IPS-11a (cell line): ENCODE results near the gene CMTM7.
"Not testable (repeated sequence)": the region's sequence is repeated elsewhere in the genome, so short reads cannot be mapped to it uniquely, and the experiment has no call there.

Experiments
- H3K4me3 ChIP-seq: one replicate; pipeline ENCODE4 v1.5.1; 2013; ENCODE audit warnings: low read depth, low read length, control low read depth

Gene CMTM7

DNA sequence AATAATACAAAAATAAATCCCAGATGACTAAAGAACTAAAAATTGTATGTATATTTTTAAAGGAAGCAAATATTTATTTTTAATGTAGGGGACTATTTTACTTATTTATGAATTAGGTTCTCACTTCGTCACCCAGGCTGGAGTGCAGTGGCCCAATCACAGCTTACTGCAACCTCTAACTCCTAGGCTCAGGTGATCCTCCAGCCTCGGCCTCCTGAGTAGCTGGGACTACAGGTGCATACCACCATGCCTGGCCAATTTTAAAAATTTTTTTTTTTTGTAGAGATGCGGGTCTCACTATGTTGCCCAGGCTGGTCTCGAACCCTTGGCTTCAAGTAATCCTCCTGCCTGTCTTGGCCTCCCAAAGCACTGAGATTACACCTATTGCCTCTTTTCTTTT is 42.6 kb downstream of the CMTM7 start:
- H3K4me3 ChIP-seq, result no peak overlapping the region

GRCh38 chr3:32435911-32436815 is 44.5 kb downstream of the CMTM7 start:
- H3K4me3 ChIP-seq, result no peak overlapping the region

DNA sequence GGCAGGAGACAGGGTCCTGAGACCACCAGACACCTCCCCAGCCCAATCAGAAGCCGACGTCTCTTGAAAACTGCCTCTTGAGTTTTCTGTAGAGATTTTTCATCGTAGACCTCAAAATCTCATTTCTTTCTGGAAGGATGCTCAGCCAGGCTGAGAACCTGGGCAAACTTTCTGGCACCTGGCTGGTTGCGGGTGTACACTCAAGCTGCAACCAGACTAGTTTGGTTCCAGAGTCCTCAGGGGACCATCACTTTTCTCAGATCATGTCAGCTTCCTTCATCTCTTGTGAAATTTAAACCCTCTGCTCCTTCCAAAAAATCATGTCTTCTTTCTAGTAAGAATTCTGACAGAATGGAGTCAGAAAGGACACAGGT is 45.1 kb downstream of the CMTM7 start:
- H3K4me3 ChIP-seq, result no peak overlapping the region

DNA sequence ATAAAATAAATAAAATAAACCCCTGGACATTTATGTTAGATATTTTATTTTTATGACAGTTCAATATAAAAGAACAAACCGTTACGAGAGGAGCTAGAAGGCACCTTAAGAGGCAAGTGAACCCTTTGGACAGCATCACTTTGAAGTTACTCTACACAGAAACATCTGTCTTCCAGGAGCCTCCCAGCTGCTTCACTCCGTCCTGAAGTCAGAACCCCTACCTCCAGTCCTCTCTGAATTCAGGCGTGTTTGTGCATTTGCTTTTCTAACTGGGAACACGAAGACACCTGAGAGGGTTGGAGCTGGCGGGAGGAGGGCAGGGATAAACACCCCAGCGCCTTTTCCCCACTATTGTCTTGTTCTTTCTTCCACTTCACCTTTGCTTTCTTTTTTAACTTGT is 46.2 kb downstream of the CMTM7 start:
- H3K4me3 ChIP-seq, result no peak overlapping the region

DNA sequence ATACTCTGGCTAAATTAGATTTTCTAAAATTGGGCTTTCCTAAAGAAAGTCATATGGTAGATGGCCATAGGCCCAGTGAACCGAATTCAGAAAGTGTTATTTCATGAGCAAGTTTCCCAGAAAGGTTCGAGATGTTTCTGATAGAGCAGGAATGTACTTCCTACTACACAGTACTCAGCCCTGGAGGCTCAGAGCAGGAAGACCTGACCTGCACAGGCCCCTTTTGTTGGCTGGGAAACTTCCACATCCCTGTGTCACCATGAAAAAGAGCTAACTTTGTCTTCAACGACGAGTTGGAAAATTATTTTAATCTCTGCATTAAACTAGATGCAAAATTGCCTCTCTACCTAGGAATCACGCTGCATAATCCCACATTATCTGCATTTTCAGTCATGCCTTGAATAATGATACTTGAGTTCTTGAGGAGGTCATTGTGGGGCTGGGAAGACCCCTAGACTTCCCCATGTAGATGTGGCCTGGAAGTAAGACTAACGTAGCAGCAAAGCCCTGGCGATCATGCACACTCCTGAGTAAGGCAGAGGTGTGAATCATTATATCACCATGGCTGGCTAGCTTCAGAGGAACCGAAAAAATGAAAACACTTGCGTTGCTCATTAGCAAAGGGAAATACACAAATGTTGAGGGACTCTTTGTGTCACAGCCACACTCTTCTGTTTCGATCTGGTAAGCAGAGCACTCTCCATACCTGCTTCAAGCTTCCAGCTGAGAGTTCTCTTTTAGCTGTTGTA is 47.1 kb downstream of the CMTM7 start:
- no peak overlapping the region for H3K4me3 ChIP-seq

DNA sequence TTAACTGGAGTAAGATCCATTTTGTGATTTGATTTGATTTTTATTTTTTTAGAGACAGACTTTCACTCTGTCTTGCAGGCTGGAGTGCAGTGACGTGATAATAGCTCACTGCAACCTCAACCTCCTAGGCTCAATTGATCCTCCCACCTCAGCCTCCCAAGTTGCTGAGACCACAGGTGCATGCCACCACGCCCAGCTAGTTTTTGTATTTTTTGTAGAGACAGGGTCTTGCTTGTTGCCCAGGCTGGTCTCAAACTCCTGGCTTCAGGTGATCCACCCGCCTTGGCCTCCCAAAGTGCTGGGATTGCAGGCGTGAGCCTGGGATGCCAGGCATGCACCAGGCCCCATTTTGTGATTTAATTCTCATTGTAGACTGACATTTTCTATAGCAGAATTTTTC is 47.8 kb downstream of the CMTM7 start:
- H3K4me3 ChIP-seq, result not testable (repeated sequence)

- no peak overlapping the region for H3K4me3 ChIP-seq
Measured at GRCh38 chr3:32440611-32441350, 49.1 kb downstream of the CMTM7 start.

DNA sequence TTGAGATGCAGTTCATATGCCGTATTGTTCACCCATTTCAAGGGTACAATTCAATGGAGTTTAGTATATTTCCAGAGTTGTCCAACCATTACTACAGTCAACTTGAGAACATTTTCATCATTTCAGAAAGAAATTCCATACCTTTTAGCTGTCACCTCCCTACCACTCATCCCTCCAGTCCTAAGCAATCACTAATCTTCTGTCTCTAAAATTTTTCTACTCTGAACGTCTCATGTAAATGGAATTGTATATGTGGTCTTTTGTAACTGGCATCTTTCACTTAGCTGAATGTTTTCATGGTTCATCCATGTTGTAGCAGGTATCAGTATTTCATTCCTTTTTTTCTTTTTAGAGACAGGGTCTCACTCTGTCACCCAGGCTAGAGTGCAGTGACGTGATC is 51.1 kb downstream of the CMTM7 start:
- H3K4me3 ChIP-seq, result no peak overlapping the region

DNA sequence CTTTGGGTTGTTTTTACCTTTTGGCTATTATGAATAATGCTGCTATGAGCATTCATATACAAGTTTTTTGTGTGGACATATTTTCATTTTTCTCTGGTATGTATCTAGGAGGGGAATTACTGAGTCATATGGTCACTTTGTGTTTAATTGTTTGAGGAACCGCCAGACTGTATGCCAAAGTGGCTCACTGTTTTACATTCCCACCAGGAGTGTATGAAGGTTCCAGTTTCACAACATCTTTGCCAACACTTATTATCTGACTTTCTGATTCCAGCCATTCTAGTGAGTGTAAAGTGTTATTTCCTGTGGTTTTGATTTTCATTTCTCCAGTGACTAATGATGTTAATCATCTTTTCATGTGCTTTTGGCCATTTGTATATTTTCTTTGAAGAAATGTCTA is 51.8 kb downstream of the CMTM7 start:
- no peak overlapping the region for H3K4me3 ChIP-seq

DNA sequence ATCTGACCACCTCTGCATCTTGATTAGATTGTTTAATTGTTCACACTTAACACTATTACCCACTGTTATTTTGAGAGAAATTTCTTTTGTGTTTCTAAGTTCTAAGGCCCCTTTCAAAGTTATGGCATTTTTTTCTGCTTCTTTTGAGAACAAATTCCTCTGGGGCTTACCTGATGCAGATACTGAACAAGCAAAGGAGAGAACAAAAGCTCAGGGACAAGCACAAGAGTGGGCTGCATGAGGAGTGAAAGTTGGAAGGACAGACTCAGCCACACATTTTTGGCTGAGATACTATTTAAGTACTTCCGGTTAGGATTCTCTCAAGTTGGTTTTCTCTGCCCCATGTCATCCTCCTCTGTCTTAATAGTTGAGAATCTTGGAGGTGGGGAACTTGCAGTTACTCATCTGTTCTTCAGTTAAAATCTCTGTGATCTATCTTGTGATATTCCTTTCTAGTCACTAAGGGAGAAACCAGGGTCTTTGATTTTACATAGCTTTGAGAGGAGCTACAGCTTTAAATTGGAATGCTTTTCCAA is 56.3 kb downstream of the CMTM7 start:
- no peak overlapping the region for H3K4me3 ChIP-seq

- H3K4me3 ChIP-seq, result no peak overlapping the region
Measured at GRCh38 chr3:32448686-32449474, 57.2 kb downstream of the CMTM7 start.

DNA sequence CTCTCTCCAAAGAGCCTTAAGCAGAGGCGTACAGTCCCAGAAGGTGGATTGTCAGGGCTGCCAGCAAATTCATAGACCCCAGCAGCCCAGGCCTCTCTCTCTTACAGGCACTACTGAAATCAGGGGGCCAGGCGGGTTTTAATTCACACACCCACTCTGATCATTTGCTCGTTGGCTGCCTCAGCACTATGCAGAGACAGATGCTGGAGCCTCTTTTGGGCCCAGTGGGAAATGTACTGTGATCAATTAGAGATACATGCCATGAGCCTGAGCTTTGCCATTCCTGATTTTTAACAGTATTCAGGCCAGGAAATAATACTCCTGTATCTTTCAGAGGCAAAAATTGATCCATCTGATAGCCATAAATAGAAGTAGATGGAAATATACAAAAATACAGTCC is 58.0 kb downstream of the CMTM7 start:
- no peak overlapping the region for H3K4me3 ChIP-seq

DNA sequence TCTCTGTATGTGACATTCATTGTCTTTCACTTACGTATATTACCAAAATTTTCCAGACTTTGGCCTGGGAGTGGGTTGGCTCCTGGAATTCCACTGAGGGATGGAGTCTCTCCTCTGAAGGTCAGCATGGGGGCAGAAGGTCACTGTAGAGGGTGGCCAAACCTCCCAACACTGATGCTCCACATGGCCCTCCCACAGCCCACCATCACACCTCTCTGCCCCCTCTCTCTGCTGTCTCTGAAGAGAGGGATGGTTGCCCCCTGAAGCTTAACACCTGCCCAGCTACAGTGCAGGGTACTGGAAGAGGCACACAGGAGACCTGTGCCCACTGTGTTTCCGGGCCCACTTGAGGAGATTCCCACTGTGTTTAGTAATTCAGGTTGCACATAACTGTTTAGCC is 58.8 kb downstream of the CMTM7 start:
- no peak overlapping the region for H3K4me3 ChIP-seq

- H3K4me3 ChIP-seq, result no peak overlapping the region
Measured at GRCh38 chr3:32450992-32451659, 59.5 kb downstream of the CMTM7 start.

DNA sequence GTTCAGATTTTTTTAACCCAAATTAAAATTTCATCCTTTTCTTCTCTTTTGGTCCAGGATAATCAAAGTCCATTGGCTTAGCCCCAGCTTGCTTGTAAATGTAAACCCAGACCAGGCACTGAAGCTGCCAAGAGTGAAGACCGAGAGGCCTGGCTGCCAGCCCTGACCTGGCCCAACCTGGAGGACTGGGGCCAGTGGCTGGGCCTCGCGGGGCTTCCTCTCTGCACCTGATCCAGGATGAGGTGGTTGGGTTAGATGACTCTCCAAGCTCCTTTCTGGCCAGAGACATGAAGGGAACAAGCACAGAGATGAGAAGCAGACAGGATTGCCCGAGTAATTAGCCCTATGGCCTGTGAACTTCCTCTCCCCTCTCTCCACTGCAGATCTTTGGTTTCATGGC is 60.4 kb downstream of the CMTM7 start:
- no peak overlapping the region for H3K4me3 ChIP-seq

GRCh38 chr3:32453346-32453745 is 61.7 kb downstream of the CMTM7 start:
- H3K4me3 ChIP-seq, result no peak overlapping the region

DNA sequence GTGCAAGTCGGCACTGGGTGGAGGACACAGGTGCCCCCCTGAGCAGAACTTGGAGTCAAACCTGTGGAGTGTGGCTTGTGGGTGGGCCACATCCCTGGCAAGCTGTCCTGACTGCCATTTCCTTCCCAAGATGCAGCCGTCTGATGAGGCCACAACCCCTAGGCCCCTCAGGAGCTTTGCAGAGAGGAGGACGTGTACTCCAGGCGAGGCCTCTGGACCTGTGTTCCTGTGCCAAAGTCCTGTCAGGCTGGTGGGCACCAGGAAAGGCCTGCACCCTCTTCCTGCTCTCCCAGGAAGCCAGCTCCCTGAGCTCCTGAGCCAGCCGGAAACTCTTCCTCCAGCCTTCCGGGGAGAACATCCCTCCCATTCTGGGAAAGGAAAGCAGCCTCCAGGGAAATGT is 62.5 kb downstream of the CMTM7 start:
- no peak overlapping the region for H3K4me3 ChIP-seq

- no peak overlapping the region for H3K4me3 ChIP-seq
Measured at GRCh38 chr3:32454731-32455608, 63.3 kb downstream of the CMTM7 start.
